ENCODE data around the gene TAB2. TPM values are rescaled to one million over a fixed set of nuclear protein-coding genes. Genes with fewer than 3 reads are reported as not detected.

The TAB2 gene
- total RNA-seq, 2 experiments from 2014 or later, result 121 to 123 TPM

GRCh38 chr6:149373511-149373910, 56.0 kb downstream of the TAB2 start:
- Mint-ChIP-seq H3K9me3 (no peaks in the 10 kb centered on the region), H3K27ac (no peak overlapping the region), H3K27me3 (no peaks in the 10 kb centered on the region), H3K4me1 (ENCODE audit: low read depth) (peaks cover 63% of the 10 kb centered on the region), H3K4me3 (no peak overlapping the region), H3K36me3 (ENCODE audit: low read depth) (peaks cover 78% of the 10 kb centered on the region)
- Histone ChIP-seq H3K4me3 (ENCODE audit: low read length) (no peak overlapping the region), H3K27me3 (ENCODE audit: control insufficient read depth in 1 of 2, insufficient read depth in 2 of 2, low read length in 2 of 2) (no peaks in the 10 kb centered on the region), H3K27ac (ENCODE audit: low read depth in 1 of 2, low read length in 2 of 2) (no peak overlapping the region), H3K9me3 (ENCODE audit: control insufficient read depth in 1 of 2, insufficient read depth in 1 of 2, low read length in 2 of 2) (no peaks in the 10 kb centered on the region), H3K36me3 (ENCODE audit: insufficient read depth, low read length) (peaks cover 51% of the 10 kb centered on the region), H3K4me1 (ENCODE audit: insufficient read depth, low read length) (peaks cover 8% of the 10 kb centered on the region)
- ChIA-PET POLR2A (no interaction called here), CTCF (interaction anchor here (1.7 kb wide), 1 partner anchor 58 kb away, joined by 4 read pairs; no protein-coding TSS in a partner anchor)
- TF ChIP-seq, protein P1, sequence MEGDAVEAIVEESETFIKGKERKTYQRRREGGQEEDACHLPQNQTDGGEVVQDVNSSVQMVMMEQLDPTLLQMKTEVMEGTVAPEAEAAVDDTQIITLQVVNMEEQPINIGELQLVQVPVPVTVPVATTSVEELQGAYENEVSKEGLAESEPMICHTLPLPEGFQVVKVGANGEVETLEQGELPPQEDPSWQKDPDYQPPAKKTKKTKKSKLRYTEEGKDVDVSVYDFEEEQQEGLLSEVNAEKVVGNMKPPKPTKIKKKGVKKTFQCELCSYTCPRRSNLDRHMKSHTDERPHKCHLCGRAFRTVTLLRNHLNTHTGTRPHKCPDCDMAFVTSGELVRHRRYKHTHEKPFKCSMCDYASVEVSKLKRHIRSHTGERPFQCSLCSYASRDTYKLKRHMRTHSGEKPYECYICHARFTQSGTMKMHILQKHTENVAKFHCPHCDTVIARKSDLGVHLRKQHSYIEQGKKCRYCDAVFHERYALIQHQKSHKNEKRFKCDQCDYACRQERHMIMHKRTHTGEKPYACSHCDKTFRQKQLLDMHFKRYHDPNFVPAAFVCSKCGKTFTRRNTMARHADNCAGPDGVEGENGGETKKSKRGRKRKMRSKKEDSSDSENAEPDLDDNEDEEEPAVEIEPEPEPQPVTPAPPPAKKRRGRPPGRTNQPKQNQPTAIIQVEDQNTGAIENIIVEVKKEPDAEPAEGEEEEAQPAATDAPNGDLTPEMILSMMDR (IDR thresholded peaks at IDR 0.05), result no peak
- ATAC-seq (ENCODE audit: poor library complexity), result no peak
- intact Hi-C loops (cut with DNase I, micrococcal nuclease), result no loop called here
- no peak for DNase-seq

DNA sequence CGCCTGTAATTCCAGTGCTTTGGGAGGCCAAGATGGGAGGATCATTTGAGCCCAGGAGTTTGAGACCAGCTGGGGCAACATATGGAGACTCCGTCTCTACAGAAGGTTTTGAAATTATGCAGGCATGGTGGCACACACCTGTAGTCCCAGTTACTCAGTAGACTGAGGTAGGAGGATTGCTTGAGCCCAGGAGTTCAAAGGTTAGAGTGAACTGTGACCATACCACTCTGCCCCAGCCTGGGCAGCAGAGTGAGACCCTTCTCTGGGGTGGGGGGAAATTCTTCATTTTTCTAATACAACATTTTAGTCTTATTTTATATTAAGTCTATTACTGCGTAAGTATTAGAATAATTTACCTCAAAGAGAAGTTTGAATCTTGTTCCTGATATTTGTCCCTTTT, 62.5 kb downstream of the TAB2 start:
- Histone ChIP-seq H3K9me3 (ENCODE audit: control insufficient read depth in 1 of 2, insufficient read depth in 1 of 2, low read length in 2 of 2) (no peaks in the 10 kb centered on the region), H3K4me3 (ENCODE audit: low read length) (no peak overlapping the region), H3K27ac (ENCODE audit: low read depth in 1 of 2, low read length in 2 of 2) (no peak overlapping the region), H3K27me3 (ENCODE audit: control insufficient read depth in 1 of 2, insufficient read depth in 2 of 2, low read length in 2 of 2) (no peaks in the 10 kb centered on the region), H3K36me3 (ENCODE audit: insufficient read depth, low read length) (peaks cover 61% of the 10 kb centered on the region), H3K4me1 (ENCODE audit: insufficient read depth, low read length) (peaks cover 5% of the 10 kb centered on the region)
- Mint-ChIP-seq H3K27me3 (no peaks in the 10 kb centered on the region), H3K4me3 (no peak overlapping the region), H3K27ac (no peak overlapping the region), H3K36me3 (ENCODE audit: low read depth) (peaks cover 84% of the 10 kb centered on the region), H3K9me3 (no peaks in the 10 kb centered on the region), H3K4me1 (ENCODE audit: low read depth) (peaks cover 55% of the 10 kb centered on the region)
- DNase-seq, result no peak
- TF ChIP-seq, protein P1 (IDR thresholded peaks at IDR 0.05), result no peak
- CTCF ChIA-PET, result no interaction called here
- no peak for ATAC-seq (ENCODE audit: poor library complexity)
- intact Hi-C loops (cut with DNase I, micrococcal nuclease), result loop anchor here in 1 of 2 experiments (5.0 kb wide), 1 partner anchor 37 kb away; no protein-coding TSS in a partner anchor
- POLR2A ChIA-PET, result no interaction called here

GRCh38 chr6:149380523-149380922, 63.0 kb downstream of the TAB2 start:
- Mint-ChIP-seq H3K9me3 (no peaks in the 10 kb centered on the region), H3K27ac (no peak overlapping the region), H3K27me3 (no peaks in the 10 kb centered on the region), H3K4me3 (no peak overlapping the region), H3K4me1 (ENCODE audit: low read depth) (peaks cover 50% of the 10 kb centered on the region), H3K36me3 (ENCODE audit: low read depth) (peaks cover 84% of the 10 kb centered on the region)
- TF ChIP-seq, protein P1 (IDR thresholded peaks at IDR 0.05), result no peak
- no peaks in the 10 kb centered on the region for H3K27me3 ChIP-seq (ENCODE audit: control insufficient read depth in 1 of 2, insufficient read depth in 2 of 2, low read length in 2 of 2)
- H3K9me3 ChIP-seq (ENCODE audit: control insufficient read depth in 1 of 2, insufficient read depth in 1 of 2, low read length in 2 of 2), result no peaks in the 10 kb centered on the region
- ATAC-seq (ENCODE audit: poor library complexity) (no peak), DNase-seq (no peak)
- ChIA-PET POLR2A (no interaction called here), CTCF (no interaction called here)
- peaks cover 65% of the 10 kb centered on the region for H3K36me3 ChIP-seq (ENCODE audit: insufficient read depth, low read length)
- no peak overlapping the region for H3K27ac ChIP-seq (ENCODE audit: low read depth in 1 of 2, low read length in 2 of 2)
- peaks cover 5% of the 10 kb centered on the region for H3K4me1 ChIP-seq (ENCODE audit: insufficient read depth, low read length)
- H3K4me3 ChIP-seq (ENCODE audit: low read length), result no peak overlapping the region
- intact Hi-C loops (cut with DNase I, micrococcal nuclease), result loop anchor here in 1 of 2 experiments (5.0 kb wide), 1 partner anchor 37 kb away; no protein-coding TSS in a partner anchor

Data from CD4-positive, alpha-beta T cell (primary cell).